Esophagus muscularis mucosa (tissue), 3 donors: Measurements from ENCODE around the gene KCNG1.

Experiments
- POLR2A ChIP-seq: fragments of 450-650 bp; IDR thresholded peaks from one replicate; pipeline ENCODE4 v1.6.1; 2017; ENCODE audit warnings: antibody characterized with exemption, moderate library complexity, mild to moderate bottlenecking, low read depth
- POLR2AphosphoS5 ChIP-seq, 2 donors: sonication (generic); formaldehyde crosslinking; IDR thresholded peaks; one replicate each; pipeline ENCODE4 v1.6.1; 2017; ENCODE audit warnings: antibody characterized with exemption in 2 of 2
- TF ChIP-seq, protein P1 (sequence below), 3 experiments: fragments of 200-600 bp in 2 of 3; fragments of 450-650 bp in 1 of 3; sonication (generic) in 2 of 3; IDR thresholded peaks; one replicate each; pipeline ENCODE4 v1.5.1; 2017 to 2019; ENCODE audit warnings: antibody characterized with exemption in 3 of 3, mild to moderate bottlenecking in 2 of 3, moderate library complexity in 1 of 3

DNA sequence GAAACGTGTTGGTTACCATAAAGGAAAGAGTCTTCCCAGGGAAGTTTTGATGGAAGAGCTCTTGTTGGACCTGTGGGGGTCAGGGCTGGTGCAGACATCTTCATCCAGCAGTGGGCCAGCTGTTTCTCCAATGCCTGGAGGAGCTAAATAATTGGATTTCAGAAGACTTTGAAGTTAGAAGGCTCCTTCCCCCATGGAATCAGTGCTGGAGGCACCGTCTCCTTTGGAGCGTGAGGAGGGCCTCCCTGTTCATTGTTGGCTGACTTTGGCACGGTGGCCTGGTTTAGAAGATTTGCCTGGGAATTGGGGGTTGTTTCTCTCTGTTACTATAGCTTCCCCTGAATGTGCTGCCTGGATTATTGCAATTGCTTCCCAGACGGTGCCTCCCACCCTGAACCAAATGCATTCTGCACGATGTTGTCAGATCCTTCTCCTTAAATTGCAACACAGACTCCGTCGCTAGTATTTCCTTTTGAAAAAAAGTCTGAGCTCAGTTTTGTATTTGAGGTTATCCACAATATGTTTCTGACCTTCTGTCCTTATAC lies 27.7 kb upstream of the KCNG1 start:
- TF ChIP-seq POLR2A (no peak), POLR2AphosphoS5 (IDR thresholded peaks at IDR 0.05) (no peak)
- TF ChIP-seq, protein P1, sequence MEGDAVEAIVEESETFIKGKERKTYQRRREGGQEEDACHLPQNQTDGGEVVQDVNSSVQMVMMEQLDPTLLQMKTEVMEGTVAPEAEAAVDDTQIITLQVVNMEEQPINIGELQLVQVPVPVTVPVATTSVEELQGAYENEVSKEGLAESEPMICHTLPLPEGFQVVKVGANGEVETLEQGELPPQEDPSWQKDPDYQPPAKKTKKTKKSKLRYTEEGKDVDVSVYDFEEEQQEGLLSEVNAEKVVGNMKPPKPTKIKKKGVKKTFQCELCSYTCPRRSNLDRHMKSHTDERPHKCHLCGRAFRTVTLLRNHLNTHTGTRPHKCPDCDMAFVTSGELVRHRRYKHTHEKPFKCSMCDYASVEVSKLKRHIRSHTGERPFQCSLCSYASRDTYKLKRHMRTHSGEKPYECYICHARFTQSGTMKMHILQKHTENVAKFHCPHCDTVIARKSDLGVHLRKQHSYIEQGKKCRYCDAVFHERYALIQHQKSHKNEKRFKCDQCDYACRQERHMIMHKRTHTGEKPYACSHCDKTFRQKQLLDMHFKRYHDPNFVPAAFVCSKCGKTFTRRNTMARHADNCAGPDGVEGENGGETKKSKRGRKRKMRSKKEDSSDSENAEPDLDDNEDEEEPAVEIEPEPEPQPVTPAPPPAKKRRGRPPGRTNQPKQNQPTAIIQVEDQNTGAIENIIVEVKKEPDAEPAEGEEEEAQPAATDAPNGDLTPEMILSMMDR (IDR thresholded peaks at IDR 0.05) = no peak
